Measurements from ENCODE around the gene PLEKHM3. TPM values are rescaled to one million over a fixed set of nuclear protein-coding genes. Genes with fewer than 3 reads are reported as not detected.

The PLEKHM3 gene
- total and polyA plus RNA-seq, 2 of the 4 experiments (the other 2 are of a cell fraction) = 2.4 to 11.3 TPM

DNA sequence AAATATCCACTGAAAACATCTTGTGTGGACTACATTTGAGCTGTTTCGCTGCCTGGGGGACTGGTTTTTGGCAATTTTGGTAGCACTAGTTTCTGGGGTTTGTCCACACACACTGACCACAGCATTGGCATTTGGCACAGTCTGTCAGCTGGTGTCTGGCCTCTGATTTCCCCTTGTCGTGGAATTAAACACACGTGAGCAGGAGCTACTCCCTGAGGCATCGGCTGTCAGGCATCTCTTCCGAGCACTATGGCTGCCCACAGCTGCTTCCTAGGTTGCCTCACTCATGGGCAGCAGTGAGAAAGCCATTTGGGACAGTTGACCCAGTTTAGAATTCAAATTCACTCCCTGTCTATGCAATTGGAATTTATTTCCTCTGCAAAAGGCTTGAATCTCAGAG lies 208.8 kb downstream of the PLEKHM3 start:
- Histone ChIP-seq H3K9me1 (ENCODE audit: insufficient read depth, low read length) (no peaks in the 10 kb centered on the region), H4K20me1 (ENCODE audit: insufficient read depth, low read length) (no peaks in the 10 kb centered on the region), H3K36me3 (ENCODE audit: control insufficient read depth, insufficient read depth, low read length) (no peaks in the 10 kb centered on the region), H3K23ac (ENCODE audit: low read depth, low read length) (no peak overlapping the region), H4K5ac (ENCODE audit: low read depth, low read length) (no peak overlapping the region), H4K8ac (ENCODE audit: low read depth in 2 of 2, low read length in 2 of 2) (no peak overlapping the region), H3K14ac (replicated peaks; ENCODE audit: low read depth, low read length) (no peak overlapping the region), H3K4me1 (ENCODE audit: control insufficient read depth, insufficient read depth, low read length) (no peaks in the 10 kb centered on the region), H3K56ac (ENCODE audit: extremely low read depth, insufficient read depth, low read length) (no peak overlapping the region), H2BK5ac (ENCODE audit: low read depth, low read length, poor library complexity, severe bottlenecking) (no peak overlapping the region), H3K27me3 (ENCODE audit: control insufficient read depth, insufficient read depth, low read length) (no peaks in the 10 kb centered on the region), H3K4me2 (ENCODE audit: low read depth, low read length) (no peak overlapping the region), H2AFZ (replicated peaks; ENCODE audit: low read length, poor library complexity) (no peak overlapping the region), H3K4me3 (ENCODE audit: insufficient read depth, low read depth, low read length) (no peak overlapping the region), H4K91ac (ENCODE audit: insufficient read depth, low read depth, low read length) (no peak overlapping the region), H2BK15ac (ENCODE audit: low read depth, low read length) (no peak overlapping the region), H3K9ac (ENCODE audit: low read depth, low read length) (no peak overlapping the region), H2BK120ac (ENCODE audit: low read depth, low read length) (no peak overlapping the region), H3K18ac (ENCODE audit: low read depth, low read length) (no peak overlapping the region), H3K4ac (ENCODE audit: low read depth, low read length) (no peak overlapping the region), H3K9me3 (ENCODE audit: control insufficient read depth, insufficient read depth, low read length) (no peaks in the 10 kb centered on the region), H3K79me1 (ENCODE audit: low read depth in 1 of 2, low read length in 2 of 2) (no peaks in the 10 kb centered on the region), H2AK5ac (ENCODE audit: low read depth, low read length) (no peak overlapping the region), H3K27ac (ENCODE audit: insufficient read depth, low read length) (no peak overlapping the region), H2BK20ac (ENCODE audit: low read depth, low read length) (no peak overlapping the region), H2AK9ac (replicated peaks; ENCODE audit: low read depth, low read length, poor library complexity) (no peak overlapping the region)
- no peak for DNase-seq
- TF ChIP-seq CHD1 (IDR thresholded peaks at IDR 0.05; ENCODE audit: low read depth, low read length) = no peak
- no peak for TF ChIP-seq MXI1 (IDR thresholded peaks at IDR 0.05; ENCODE audit: borderline replicate concordance, low read depth, low read length)
- TF ChIP-seq RFX5 (IDR thresholded peaks at IDR 0.05; ENCODE audit: low read depth, low read length) = no peak
- TF ChIP-seq NFE2L2 (IDR thresholded peaks at IDR 0.05; ENCODE audit: low read depth, low read length) = no peak
- no peak for TF ChIP-seq BHLHE40 (IDR thresholded peaks at IDR 0.05; ENCODE audit: low read depth, low read length)
- TF ChIP-seq, protein P1, sequence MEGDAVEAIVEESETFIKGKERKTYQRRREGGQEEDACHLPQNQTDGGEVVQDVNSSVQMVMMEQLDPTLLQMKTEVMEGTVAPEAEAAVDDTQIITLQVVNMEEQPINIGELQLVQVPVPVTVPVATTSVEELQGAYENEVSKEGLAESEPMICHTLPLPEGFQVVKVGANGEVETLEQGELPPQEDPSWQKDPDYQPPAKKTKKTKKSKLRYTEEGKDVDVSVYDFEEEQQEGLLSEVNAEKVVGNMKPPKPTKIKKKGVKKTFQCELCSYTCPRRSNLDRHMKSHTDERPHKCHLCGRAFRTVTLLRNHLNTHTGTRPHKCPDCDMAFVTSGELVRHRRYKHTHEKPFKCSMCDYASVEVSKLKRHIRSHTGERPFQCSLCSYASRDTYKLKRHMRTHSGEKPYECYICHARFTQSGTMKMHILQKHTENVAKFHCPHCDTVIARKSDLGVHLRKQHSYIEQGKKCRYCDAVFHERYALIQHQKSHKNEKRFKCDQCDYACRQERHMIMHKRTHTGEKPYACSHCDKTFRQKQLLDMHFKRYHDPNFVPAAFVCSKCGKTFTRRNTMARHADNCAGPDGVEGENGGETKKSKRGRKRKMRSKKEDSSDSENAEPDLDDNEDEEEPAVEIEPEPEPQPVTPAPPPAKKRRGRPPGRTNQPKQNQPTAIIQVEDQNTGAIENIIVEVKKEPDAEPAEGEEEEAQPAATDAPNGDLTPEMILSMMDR (conservative IDR thresholded peaks at IDR 0.05; ENCODE audit: low read depth, low read length) = no peak
- no peak for TF ChIP-seq RCOR1 (IDR thresholded peaks at IDR 0.05; ENCODE audit: insufficient replicate concordance, low read length)
- in situ Hi-C loops (cut with MboI; ENCODE audit: low sequenced_read_pairs) (no loop called here), intact Hi-C loops (cut with micrococcal nuclease) (no loop called here), dilution Hi-C loops (cut with HindIII; ENCODE audit: low sequenced_read_pairs, unreplicated experiment) (no loop called here)
- whole genome bisulfite sequencing, 2 experiments (ENCODE audit: extremely low coverage in 2 of 2, insufficient read length in 1 of 2) = 50% methylated on average over 1 of the region's 5 CpGs; no CpG with 5 or more reads in 1 of the 2 experiments
- ChIA-PET CTCF (no interaction called here), POLR2A (ENCODE audit: unreplicated experiment) (no interaction called here)
- BruUV-seq (replicated peaks) = no TSS peak
- no peak for ATAC-seq (ENCODE audit: low read depth)

Measured in IMR-90 (cell line).